Diencephalon (tissue), 1 donor: ENCODE results near the gene ASH1L. TPM values are rescaled to one million over a fixed set of nuclear protein-coding genes. Genes with fewer than 3 reads are reported as not detected.

ENCODE experiments used
- small RNA-seq: library from RNA; depleted of rRNA; stranded (forward); fragments of <200 nt; gene quantifications from one replicate; pipeline ENCODE3, GENCODE V24; 2014
- total RNA-seq: library from RNA; depleted of rRNA; stranded (reverse); fragments of >200 nt; gene quantifications from one replicate; pipeline ENCODE4 v1.2.3, GENCODE V29; 2014

Gene ASH1L
- total RNA-seq: 65.0 TPM

GRCh38 chr1:155562581-155563376, at the start of gene ASH1L:
Gene ASH1L, minus strand, starts transcription at chr1:155562803. Its CDS starts 41,284 bp downstream, at chr1:155521519.

DNA sequence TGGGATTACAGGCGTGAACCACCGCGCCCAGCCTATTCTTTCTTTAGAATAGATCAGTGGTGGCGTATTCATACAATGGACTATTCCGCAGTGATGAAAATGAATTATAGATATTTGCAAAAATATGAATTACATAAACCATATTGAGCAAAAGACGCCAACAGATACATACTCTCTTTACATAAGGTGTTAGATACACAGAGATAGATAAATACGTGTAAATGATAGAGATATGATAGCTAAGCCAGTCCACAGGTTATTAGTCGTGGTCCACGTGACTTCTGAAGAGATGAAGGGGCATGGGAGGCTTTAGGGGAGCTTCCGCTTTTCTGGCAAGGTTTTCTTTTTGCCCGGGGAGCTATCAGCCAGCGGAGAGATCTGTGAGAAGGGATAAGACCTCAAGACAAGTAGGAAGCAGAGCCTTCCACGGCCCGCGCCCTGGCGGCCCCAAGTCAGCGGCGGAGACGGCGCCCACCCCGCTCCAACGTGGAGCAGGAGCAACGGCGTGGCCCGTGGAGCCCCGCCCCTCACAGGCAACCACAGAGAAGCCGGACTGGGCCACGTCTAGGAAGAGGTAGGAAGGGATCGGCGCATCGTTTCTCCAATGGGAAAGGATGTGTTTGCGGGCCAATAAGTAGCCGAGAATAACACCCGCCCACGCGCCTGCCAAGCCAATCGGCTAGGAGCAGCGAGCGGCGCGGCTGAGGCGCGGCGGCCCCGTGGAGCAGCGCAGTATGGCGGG, 47.1 kb upstream of the ASH1L start, which contains the start of gene MSTO1:
MSTO1 (plus strand) TSS at position 704 of the 742 bp plus-strand sequence; CDS start at position 735, 31 bp downstream.

DNA sequence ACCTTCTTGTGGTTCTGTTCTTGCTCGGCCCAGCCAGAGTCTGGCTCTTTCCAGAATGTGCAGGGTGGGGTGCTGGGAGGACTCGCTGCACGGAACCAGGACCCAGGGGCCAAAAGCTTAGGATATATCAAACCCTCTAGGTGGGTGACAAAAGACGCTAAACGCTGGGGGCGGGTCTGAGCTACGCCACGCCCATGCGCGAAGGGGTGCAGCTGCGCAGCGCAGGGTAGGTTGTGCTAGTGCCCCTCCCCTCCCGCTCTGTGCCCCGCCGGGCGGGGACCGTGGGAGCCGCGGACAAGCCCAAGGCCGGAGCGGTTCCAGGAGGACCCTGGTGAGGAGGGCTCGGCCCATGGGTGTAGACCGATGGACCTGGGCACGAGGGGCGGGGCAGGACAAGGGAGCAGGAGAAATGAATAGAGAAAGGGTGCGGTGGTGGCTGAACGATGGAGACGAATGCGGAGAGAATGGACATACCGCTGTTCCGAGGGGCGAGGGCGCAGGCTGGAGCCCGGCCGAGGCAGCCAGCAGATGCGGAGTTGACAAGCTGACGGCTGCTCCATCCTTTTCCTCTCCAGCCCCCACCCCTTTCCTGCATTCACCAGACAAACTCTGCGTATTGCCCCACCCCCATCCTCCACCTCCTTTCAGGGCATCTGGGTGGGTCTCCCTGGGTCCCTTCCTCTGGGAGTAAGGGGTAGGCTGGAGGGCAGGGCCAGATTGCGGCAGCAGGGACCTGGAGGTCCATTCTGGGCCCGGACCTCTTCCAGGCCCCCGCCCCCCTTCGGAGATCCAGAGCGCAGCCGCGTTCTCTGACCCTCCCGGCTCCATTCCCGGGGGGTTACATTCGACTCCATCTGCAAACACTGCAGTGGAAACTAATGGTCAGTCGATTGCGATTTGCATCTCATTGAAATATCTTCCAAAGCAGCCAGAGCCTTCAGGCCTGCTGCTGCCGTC, 241.7 kb downstream of the ASH1L start, which contains the start of gene RUSC1:
RUSC1 (plus strand) TSS at position 234 of the 957 bp plus-strand sequence. CDS start 880 bp downstream, outside the sequence.

GRCh38 chr1:155308493-155309422, 253.8 kb downstream of the ASH1L start, which contains the start of gene FDPS:
Gene FDPS, plus strand, starts transcription at chr1:155308866. Its CDS starts 924 bp downstream, at chr1:155309790.

DNA sequence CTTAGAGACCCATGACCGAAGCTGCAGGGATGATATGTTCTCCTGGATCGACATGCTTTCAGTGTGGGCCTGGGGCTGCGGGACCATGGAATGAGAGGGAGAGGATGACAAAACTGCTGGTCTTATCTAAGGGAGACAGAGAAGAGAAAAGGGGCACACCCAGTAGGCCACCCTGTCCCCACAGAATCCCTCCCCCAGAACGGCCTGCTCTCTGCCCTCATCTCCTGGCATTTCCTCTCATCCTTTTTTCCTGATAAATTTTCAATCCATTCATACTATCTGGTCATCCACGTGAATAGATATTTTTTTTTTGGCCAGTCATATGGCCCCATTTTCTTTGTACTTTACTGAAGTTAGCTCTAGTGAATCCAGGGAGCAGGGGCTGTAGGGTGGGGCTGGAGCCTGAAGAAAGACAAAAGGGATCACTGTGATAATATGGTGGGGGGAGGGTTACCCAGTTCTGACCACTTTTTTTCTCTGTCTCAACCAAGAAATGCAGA, 261.2 kb downstream of the ASH1L start, which contains the start of gene PKLR:
PKLR (minus strand) TSS at position 97 of the 500 bp plus-strand sequence; CDS start at position 54, 43 bp downstream.

Small RNAs within 50 kb of the gene (small RNA-seq; reads per million reads assigned to genes)
- gene AL353807.4 (not detected), gene RNU6-106P (not detected), gene RNU6-1297P (not detected)

Other genes starting within 250 kb of the ASH1L start
- gene RUSC1, start 241.9 kb downstream of the ASH1L start, total RNA-seq: 60.4 TPM
- 34.4 TPM for gene MSTO1, start 47.4 kb upstream of the ASH1L start, total RNA-seq
- 496 TPM for gene YY1AP1, start 126.0 kb upstream of the ASH1L start, total RNA-seq
- 58.8 TPM for gene DAP3, start 126.3 kb upstream of the ASH1L start, total RNA-seq